HepG2 (cell line): Measurements from ENCODE around the gene STAT5A.

Source experiments
- CTCF ChIP-seq: sonication (generic); formaldehyde crosslinking; IDR thresholded peaks from 2 replicates; pipeline ENCODE4 v1.5.0; 2020; ENCODE audit warnings: mild to moderate bottlenecking, missing genetic modification reagents, moderate library complexity
- MAFK ChIP-seq, 2 experiments: IDR thresholded peaks in 1 of 2; conservative IDR thresholded peaks in 1 of 2; 2 replicates each; pipeline ENCODE4 v1.6.1; 2011; ENCODE audit warnings: improper control_type of control experiment in 2 of 2, low read length in 2 of 2
- PHF8 ChIP-seq: sonication (generic); formaldehyde crosslinking; IDR thresholded peaks from 2 replicates; pipeline ENCODE4 v1.5.0; 2020; ENCODE audit warnings: missing genetic modification reagents
- SIN3A ChIP-seq: IDR thresholded peaks from 2 replicates; pipeline ENCODE4 v1.6.1; 2011; ENCODE audit warnings: low read depth, mild to moderate bottlenecking, control low read depth, low read length, borderline replicate concordance
- TBP ChIP-seq: sonication (generic); formaldehyde crosslinking; IDR thresholded peaks from 2 replicates; pipeline ENCODE4 v1.5.0; 2020; ENCODE audit warnings: missing genetic modification reagents
- ZNF414 ChIP-seq: sonication (generic); formaldehyde crosslinking; IDR thresholded peaks from 2 replicates; pipeline ENCODE4 v1.5.0; 2020; ENCODE audit warnings: missing genetic modification reagents
- TF ChIP-seq, protein P1 (sequence below): sonication (generic); formaldehyde crosslinking; IDR thresholded peaks from 2 replicates; pipeline ENCODE4 v1.4.0; 2020; ENCODE audit warnings: mild to moderate bottlenecking, missing genetic modification reagents
- TF ChIP-seq, protein P2 (sequence below): sonication (generic); formaldehyde crosslinking; IDR thresholded peaks from 2 replicates; pipeline ENCODE4 v1.8.1; 2022; ENCODE audit warnings: low read depth, mild to moderate bottlenecking, missing genetic modification reagents

DNA sequence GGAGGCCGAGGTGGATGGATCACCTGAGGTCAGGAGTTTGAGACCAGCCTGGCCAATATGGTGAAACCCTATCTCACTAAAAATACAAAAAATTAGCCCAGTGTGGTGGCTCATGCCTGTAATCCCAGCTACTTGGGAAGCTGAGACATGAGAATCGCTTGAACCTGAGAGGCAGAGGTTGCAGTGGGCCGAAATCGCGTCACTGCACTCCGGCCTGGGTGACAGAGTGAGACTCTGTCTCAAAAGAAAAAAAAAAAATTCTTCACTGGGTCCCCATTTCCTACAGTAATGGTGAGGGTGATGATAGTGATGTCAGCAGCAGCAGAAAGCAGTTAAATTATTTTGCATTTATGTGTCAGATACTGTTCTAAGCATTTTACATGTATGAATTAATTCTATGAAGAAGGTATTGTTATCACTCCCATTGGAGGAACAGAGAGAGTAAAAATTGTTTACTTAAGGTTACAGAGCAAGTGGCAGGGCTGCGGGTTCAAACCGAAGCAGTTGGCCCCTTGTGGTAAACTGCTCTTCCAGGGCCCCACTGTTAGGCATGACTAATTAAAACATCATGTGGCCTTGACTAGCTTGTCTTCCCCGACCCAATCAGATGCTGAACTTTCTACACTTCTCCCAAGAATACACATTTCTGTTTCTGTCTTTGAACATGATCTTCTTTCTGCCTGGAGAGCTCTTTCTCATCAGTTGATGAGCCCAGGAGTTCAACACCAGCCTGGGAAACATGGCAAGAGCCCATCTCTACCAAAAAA lies 54.1 kb downstream of the STAT5A start:
- TF ChIP-seq, protein P1, sequence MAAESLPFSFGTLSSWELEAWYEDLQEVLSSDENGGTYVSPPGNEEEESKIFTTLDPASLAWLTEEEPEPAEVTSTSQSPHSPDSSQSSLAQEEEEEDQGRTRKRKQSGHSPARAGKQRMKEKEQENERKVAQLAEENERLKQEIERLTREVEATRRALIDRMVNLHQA (CRISPR knock-in tag): no peak
- TF ChIP-seq SIN3A (no peak), CTCF (CRISPR knock-in tag) (no peak), MAFK (conservative IDR thresholded peaks at IDR 0.05 in 1 of 2, IDR thresholded peaks at IDR 0.05 in 1 of 2; ENCODE audit: low read length in 2 of 2) (no peak), PHF8 (CRISPR knock-in tag) (no peak), ZNF414 (no peak), TBP (CRISPR knock-in tag) (no peak)
- TF ChIP-seq, protein P2, sequence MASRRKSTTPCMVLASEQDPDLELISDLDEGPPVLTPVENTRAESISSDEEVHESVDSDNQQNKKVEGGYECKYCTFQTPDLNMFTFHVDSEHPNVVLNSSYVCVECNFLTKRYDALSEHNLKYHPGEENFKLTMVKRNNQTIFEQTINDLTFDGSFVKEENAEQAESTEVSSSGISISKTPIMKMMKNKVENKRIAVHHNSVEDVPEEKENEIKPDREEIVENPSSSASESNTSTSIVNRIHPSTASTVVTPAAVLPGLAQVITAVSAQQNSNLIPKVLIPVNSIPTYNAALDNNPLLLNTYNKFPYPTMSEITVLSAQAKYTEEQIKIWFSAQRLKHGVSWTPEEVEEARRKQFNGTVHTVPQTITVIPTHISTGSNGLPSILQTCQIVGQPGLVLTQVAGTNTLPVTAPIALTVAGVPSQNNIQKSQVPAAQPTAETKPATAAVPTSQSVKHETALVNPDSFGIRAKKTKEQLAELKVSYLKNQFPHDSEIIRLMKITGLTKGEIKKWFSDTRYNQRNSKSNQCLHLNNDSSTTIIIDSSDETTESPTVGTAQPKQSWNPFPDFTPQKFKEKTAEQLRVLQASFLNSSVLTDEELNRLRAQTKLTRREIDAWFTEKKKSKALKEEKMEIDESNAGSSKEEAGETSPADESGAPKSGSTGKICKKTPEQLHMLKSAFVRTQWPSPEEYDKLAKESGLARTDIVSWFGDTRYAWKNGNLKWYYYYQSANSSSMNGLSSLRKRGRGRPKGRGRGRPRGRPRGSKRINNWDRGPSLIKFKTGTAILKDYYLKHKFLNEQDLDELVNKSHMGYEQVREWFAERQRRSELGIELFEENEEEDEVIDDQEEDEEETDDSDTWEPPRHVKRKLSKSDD: no peak
